NCI-H146 (cell line): ENCODE results near the gene METTL21C.

ENCODE experiments used
- DNase-seq: peaks from one replicate; lab custom pipeline; 2025; lab: John Stamatoyannopoulos, UW

The METTL21C gene

DNA sequence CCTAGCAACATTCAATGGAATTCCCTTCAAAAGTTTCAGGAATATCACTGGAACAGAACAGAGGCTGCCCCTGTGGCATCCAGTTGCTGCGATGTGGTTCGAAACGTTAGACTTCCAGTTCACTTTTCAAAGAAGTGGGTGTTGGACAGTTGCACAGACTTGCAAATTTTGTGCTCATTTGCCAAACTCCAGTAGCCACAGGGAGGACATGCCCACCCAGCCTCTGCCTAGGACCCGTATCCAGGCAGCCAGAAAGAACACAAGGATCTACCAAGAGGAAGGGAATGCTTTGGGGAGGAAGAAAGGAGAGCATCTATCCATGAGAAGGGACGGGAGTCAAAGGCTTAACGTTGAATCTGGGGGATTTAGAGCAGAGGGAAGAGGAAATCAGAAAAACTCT, at the start of gene METTL21C:
METTL21C (minus strand) TSS at position 108 of the 400 bp plus-strand sequence. CDS start 546 bp downstream, outside the sequence.
- DNase-seq, result no peak

DNA sequence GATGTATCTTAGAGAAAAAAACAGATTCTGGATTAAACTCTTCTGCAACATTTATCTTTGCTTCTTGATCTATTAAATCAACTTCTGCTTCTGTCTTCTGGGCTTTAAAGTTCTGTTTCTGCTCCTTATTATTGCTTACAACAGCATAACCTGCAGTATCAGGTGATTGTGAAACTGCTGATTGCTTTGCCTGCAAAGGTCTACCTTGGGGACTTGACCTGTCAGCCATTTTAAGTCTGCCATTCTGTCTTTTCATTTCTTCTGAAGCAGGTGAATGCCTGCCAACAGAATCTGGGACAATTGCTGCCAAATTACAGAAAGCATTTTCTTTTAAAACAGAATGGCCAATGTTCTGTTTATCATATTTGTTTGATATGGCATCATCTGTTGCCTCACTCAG, 47.7 kb upstream of the METTL21C start:
- no peak for DNase-seq

DNA sequence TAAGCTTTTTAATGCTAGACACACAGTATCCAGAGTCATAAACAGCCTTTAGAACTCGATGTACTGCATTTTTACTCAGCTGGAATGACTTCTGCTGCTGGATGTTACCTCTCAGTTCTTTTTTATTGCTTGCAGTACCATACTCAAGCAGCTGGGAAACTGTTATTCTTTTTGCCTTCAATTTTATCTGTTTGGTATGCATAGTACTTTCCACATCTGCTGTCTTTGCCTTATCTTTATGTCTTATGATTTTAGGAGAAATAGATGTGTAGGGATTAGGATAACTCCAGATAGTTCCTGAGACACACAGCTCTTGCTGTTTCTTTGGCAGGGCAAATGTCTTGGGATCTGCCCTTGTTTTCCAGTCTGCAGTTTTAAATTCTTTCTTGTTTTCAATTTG, 47.3 kb upstream of the METTL21C start:
- no peak for DNase-seq

DNA sequence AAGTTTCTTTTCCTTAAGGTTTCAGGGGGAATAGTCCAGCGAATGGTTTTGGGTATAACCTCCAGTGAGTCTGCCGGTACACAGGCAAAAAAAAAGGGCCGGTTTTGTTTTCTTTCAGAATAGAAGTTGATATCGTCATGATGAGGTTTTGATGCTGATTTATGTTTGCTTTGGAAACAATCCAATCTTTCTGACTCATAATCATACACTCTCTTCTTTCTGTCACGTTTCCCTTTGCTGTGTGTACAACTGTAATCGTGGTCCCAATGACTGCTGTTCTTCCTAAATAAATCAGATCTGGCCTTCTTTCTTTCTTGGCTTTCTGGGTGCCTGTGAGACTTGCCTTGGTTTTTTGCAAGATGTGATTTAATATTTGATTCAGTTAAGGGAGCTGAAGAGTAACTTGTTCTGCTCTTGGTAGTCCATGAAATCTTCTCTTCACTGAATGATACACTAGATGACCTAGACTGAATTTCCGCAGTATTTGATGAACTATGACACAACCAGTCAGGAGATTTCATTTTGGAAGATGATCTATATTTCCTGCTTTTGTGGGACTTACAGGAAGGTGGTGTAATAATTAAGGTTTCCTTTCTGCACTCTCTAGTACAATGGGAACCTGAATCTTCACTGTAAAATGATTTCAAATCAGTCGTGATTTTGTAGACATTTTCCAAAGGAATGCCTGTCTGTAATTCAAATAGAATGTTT, 34.9 kb upstream of the METTL21C start:
- peak; percentile 16 for DNase-seq

DNA sequence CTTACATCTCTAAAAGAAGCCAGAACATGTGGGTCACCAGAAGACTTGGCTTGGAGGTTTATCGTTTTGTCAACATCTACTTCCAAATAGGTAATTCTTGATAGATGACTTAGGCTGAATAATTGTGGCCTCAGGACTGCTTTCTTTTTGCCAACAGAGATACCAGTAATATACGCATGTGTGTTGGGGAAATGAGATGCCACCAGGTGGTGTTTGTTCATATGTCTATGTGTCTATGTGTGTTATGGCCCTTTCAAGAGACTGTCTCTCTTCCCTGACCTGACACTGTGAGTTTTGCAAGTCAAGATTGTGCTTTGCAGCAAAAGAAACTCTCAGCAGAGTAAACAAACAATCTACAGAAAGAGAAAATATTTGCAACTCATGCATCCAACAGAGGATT, 31.6 kb upstream of the METTL21C start:
- DNase-seq, result no peak

DNA sequence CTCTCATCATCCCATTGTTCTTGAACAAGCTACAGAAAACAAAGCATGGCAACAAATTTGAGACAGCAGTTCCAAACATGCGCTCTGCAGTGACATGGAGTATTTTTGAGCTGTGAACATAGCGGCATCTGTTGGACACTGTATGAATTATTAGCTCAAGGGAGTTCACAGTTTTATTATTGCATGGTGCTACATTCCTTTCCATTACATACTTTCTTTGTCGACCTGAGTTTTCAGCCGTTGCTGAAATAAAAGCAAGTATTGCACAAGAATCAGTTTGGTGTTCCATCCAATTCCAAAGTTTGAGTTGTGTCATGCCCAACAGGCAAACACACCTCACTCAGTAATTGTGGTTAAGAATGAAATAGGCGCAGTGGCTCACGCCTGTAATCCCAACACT, 30.1 kb upstream of the METTL21C start:
- DNase-seq, result peak; percentile 27

DNA sequence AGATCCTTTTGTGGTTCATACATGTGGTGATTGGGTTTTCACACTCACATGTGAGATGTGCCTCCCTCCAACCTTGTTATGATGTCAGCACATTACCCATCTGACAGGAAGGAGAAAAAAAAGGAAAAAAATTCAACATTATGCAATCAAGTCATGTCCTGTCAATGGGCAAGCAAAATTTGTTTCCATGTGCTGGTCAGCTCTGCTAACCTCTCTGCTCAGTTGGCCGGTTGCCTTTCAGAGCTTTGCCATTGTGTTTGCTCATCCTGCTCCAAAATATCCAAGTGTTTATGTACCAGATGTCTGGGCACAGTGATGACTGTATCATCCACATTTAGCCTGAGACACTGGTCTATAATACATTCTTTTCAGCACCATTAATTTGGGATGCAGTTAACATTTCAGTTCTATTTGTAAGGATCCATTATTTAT, 27.0 kb upstream of the METTL21C start:
- DNase-seq, result no peak

DNA sequence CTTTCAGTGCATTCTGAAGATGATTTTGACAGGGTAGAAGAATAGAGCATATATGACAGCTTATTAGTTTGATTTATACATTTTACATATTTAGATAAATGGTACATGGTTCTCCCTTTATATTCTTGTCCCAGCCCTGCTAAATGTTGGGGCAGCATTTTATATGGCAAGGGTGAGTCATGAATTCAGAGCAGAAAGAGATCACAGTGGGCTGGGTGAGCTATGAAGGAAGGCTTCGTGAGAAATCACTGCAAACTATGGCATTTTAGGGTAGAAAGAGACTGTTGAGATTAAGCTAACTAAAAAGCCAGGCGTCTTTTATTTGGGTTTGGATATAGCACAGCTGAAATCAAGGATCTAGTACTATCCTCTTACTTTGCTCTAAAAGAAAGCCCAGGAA, 23.9 kb upstream of the METTL21C start:
- DNase-seq, result no peak

DNA sequence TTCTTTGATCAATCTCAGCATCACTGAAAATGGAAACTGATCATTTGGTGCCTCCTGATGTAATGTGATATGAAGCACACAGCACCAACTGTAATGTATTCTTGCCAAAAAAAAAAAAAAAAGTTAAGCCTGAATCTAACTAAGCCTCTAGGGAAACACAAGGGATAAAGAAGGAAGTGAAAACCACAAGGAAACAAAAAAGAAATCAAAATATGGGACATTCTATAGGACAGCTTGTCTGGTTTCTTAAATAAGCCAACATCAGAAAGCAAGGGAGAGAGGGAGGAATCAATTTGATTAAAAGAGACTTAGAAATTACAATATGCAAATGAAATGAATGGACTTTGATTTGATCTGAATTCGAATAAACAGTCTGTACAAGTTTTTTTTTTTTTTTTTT, 20.6 kb upstream of the METTL21C start:
- DNase-seq, result no peak

GRCh38 chr13:102710261-102710679, 15.4 kb upstream of the METTL21C start:
- DNase-seq, result no peak

DNA sequence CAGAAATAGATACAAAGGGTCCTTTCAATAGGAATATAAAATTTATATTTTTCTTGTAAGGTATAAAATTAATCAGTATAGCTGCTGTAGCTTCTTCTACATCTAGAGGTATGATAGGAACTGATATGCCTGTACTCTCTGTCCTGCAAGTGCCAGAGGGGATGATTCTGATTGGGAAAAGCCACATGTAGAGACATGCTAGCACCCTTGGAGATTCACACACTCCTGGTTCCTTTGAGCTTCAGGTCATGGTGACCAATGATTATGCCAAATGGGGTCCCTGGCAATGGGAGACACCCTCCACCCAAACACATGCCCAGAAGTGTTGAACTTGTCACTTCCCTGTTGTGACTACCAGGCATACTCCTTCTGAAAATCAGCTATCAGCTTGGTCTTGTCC, 14.7 kb upstream of the METTL21C start:
- DNase-seq, result no peak

GRCh38 chr13:102708991-102709390, 14.1 kb upstream of the METTL21C start:
- DNase-seq, result no peak

DNA sequence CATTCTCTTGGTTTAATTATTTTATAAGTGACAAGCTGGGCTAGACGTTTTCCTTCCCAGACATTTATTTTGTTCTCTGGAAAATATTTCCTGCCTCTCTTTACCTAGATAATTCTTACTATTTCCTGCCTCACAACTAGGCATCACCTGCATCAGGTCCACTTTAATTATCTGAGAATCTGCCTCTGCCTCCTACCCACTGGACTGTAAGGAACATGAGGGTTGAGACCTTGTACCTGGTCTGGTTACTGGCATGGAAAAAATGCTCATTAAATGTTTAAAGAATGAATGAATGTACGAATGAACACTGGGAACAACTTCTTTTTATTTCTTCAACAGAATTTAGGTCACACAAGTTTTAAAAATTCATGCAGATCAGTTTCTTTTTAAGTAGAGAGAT, 13.4 kb upstream of the METTL21C start:
- DNase-seq, result no peak

GRCh38 chr13:102707467-102707866, 12.6 kb upstream of the METTL21C start:
- DNase-seq, result no peak

GRCh38 chr13:102704238-102705058, 9.6 kb upstream of the METTL21C start:
- no peak for DNase-seq

DNA sequence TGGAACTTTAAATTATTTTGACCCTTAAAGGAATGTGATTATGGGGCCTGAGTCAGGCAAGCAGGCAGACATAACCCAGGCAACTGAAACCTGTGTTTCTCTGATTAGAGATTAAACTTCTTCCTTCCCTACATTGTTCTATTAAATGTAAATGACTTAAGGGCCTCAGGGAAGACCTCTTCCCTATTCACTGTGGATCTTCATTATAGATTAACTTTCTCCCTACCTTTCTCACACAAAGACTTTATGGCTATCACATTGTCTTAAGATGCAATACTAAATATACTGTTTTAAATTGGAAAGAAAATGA, 8.8 kb upstream of the METTL21C start:
- DNase-seq, result no peak

DNA sequence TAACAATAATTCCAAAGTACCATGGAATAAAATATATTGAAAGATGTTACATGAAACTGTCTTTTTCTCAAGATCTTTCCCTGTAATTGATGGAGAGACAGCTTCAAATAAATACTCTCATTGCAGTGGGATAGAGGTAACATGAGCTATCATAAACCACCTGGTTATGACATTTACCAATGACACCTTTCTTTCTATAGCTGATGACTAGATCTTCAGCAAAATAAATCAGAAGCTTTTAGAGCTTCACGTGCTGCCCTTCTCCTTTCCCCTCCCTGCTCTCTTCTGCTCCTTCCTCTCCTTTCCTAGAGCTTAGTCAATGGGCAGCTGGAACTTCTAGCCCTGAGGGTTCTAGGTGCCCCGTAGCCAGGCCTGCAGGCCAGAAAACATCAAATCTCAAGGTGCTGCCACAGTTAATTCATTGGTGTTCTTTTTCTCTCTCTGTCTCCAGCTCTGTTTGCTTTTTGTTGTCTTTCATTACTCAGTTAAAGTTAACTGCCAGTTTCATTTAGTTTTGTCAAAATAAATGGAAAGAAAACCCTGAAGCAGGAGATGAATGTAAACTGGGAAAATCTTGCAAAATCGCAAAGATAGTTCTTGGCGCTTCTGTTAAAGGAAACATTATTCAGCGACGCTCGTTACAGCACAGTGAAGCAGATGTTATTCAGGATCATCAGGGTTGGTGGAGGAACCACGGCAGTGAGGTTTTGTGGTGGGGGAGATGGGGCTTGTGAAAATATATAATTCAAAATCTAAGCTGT, 8.3 kb upstream of the METTL21C start:
- no peak for DNase-seq

GRCh38 chr13:102701331-102701730, 6.5 kb upstream of the METTL21C start:
- no peak for DNase-seq

DNA sequence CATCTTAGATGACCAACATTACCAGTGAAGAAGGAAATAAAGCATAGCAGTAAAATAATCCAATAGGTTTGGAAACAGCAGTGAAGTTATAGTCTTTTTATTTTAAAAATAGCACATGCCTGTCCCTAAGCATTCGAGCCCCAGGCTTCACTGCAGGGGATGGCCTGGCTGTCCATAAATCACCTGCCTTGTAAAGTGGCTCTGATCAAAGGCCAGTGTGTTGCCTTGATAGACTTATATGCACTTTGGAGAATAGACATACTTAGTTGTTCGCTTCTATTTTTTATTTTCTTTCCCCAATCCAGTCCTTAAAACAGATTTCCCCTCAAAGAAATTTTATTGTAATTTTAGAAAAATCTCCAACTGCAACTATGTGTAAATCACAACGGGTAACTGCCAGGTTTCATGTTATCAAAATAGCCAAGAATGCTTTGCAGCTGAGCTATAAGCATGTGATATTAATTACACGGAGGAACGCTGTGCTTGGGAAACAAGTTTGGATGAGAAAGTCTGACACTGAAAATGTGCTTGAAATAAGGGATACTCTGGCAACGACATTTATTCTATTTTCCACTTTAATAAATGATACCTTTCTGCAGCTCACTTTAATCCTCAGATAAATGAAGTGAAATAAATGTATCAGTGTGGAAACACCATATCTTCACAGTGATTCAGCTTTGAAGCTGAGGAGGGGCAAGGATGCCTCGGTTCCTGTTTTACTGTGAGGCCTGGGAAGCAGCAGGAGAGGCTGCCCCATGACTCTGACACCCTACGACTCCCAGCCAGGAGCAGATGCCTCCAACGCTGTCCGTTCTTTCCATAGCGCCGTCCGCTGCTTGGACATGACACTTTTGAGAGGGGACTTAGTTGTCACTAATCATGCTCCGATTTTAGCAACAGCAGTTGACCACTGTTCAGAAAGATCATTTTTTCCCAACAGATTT, 5.5 kb upstream of the METTL21C start:
- DNase-seq, result no peak

DNA sequence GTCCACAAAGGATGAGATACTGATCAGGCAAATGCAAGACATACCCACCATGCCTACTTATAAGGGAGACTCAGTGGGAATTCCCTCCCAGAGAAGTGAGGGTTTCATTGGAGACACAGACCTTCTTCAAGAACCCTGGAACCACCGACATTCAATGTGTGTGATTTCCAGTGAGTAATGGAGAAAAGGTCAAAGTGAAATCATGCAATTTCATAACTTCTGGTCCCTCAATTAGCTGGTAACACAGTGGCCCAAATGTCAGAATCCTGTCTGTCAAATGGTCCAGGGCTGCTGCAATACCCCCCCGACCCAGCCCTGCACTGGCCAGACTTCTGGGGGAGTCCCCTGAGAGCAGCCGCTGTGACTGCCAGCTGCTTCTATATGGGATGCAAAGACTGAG, 4.7 kb upstream of the METTL21C start:
- no peak for DNase-seq

- DNase-seq, result no peak
These were observed 3.8 kb upstream of the METTL21C start for GRCh38 chr13:102698649-102698980.
